NCI-H526 (cell line): ENCODE data around the gene CD40LG.

Source experiments
- DNase-seq, 2 experiments: peaks; one replicate each; lab custom pipeline; 2025; lab: John Stamatoyannopoulos, UW

Gene CD40LG

DNA sequence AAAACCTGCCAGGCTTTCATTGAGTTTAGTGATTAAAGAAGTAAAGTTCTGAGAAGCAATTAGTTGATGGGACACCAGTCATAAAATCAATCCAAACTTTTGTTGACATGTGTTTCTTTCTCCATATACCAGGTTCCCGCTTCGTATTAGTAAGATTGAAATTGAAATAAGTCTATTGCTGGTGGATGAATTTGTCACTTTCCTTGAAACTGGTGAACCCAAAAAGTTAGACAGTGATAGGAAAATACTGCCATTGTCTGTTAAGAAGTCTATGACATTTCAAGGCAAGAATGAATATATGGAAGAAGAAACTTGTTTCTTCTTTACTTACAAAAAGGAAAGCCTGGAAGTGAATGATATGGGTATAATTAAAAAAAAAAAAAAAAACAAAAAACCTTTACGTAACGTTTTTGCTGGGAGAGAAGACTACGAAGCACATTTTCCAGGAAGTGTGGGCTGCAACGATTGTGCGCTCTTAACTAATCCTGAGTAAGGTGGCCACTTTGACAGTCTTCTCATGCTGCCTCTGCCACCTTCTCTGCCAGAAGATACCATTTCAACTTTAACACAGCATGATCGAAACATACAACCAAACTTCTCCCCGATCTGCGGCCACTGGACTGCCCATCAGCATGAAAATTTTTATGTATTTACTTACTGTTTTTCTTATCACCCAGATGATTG, at the start of gene CD40LG:
CD40LG (plus strand) TSS at position 482 of the 684 bp plus-strand sequence; CDS start at position 573, 91 bp downstream.
- DNase-seq: no peak

GRCh38 chrX:136598631-136599030, 49.3 kb upstream of the CD40LG start:
- DNase-seq: no peak

- no peak for DNase-seq
These were observed 47.9 kb upstream of the CD40LG start for GRCh38 chrX:136600059-136600458.

DNA sequence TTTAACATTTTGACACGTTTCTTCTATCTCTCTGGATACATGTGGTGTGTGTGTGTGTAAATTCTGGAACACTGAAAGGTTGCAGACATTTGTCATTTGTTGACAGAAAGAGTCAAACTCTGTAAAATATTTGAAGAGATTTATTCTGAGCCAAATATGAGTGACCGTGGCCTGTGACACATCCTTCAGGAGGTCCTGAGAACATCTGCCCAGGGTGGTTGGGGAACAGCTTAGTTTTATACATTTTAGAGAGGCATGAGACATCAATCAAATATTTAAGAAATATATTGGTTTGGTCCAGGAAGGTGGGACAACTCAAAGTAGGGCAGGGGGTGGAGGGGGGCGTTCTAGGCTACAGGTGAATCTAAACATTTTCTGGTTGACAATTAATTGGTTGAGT, 40.7 kb upstream of the CD40LG start:
- no peak for DNase-seq

- DNase-seq: peak; percentile 26 to 64
These were observed 39.5 kb upstream of the CD40LG start for GRCh38 chrX:136608295-136608933.

DNA sequence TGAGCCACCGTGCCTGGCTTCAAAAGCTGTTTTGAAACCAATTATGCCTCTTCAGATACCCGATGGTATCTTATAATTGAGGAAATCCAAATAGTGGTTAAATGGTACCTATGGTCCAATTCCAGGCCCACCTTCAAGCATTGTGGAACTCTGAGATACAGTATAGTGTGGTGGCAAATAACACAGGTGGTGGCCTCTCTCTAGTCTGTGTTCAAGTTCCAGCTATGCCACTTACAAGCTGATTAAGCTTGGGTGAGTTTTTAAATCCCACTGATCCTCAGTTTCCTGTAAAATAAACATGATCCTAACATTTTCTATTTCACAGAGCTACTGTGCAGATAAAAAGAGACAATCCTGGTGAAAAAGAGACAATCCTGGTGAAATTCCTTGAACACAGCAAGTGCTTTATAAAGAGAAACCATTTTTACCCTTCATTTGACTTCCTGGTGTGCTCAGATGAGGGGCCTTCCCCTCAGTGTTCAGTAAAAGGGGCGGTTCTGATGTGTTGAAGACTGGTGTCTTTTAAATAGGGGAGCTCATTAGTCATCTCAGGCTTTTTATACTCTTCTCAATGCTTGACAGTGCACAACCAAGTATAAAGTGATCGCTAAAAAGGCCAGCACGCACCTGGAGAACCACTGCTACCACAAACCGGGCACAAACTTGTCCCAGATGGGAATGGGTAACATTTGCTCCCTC, 30.8 kb upstream of the CD40LG start:
- no peak for DNase-seq

DNA sequence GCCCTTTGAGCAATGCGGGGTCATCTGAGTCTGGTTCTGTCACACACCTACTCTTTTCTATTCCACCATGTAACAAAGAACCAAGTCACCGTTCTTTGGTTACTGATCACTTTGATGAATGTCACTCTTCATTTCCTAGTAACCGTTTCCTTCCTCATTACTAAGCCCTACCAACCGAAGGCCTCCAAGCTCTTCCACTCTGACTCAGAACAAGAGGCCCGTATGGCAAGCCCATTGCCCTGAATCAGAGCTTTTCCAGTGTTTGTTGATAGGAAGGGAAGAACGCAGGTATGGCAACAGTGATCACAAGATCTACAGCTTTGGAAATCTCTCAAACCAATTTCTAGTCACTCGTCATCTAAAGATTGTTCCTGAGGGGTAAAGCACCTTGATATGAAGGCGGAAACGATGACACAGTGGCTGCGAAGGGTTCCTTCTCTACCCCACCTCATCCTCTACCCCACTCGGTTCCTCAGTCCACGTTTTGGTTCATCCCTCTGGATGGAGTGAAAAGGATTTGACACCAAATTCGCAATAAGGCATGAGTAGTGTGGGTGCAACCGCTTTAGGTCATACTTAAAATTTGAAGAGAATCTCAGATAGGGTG, 28.0 kb upstream of the CD40LG start:
- no peak for DNase-seq

GRCh38 chrX:136620780-136621179, 27.2 kb upstream of the CD40LG start:
- DNase-seq: no peak

GRCh38 chrX:136622568-136622967, 25.4 kb upstream of the CD40LG start:
- no peak for DNase-seq

DNA sequence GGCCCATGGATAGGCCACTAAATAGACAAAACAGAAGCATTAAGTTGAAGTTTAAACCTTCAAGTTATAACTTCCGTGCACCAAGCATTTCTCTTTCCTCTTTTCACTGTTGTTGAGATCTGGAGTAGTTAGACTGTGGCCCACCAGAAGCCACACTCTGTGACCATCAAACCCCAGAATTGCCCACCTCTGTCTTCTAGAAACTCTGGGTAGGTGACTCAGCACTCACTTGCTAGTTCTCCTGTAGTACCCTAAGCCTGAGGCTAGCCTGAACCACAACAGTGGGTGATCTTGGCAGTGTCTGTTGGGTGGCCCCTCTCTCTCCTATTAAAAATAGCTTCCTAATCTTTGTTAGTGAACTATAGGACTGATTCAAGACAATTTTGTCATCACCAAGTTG, 24.6 kb upstream of the CD40LG start:
- DNase-seq: no peak

GRCh38 chrX:136625246-136625645, 22.7 kb upstream of the CD40LG start:
- no peak for DNase-seq

DNA sequence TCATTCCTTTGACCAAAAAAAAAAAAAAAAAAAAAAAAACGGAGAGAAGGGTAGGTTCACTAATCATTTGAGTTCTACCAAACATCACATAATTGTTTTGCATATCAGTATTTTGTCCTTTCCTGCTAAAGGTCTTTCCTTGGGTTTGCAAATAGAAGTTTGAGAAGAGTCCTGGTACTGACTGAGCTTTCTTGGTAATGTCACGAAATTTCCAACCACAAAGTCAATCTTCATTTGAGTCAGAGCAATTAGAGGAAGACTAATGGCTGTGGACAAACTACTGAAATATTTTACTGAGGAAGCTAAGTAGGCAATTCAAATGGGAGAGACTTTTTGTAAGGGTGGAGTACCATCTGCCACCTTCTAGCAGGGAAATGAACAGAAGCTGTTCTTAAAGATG, 21.7 kb upstream of the CD40LG start:
- no peak for DNase-seq

DNA sequence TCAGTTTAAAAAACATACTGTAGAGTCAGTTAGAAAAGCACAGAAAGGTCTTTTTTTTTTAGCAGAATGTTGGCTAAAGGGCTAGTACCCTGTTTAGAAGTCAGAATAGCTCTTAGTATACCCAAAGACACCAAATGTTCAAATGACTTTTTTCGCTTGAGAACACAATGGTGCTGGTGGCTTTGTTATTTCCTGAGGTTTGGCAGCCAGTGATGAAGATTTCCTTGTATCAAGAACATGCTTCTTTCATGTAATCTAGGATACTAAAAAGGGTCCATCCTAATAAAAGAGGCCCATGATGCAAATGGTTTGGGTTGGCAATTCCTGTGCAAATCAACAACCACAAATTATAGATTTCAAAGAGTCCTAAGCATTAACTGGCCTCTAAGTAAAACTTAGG, 21.1 kb upstream of the CD40LG start:
- no peak for DNase-seq

GRCh38 chrX:136627409-136627808, 20.5 kb upstream of the CD40LG start:
- DNase-seq: no peak

- no peak for DNase-seq
These were observed 18.7 kb upstream of the CD40LG start for GRCh38 chrX:136629084-136629750.

- DNase-seq: no peak
These were observed 17.1 kb upstream of the CD40LG start for GRCh38 chrX:136630881-136631280.

DNA sequence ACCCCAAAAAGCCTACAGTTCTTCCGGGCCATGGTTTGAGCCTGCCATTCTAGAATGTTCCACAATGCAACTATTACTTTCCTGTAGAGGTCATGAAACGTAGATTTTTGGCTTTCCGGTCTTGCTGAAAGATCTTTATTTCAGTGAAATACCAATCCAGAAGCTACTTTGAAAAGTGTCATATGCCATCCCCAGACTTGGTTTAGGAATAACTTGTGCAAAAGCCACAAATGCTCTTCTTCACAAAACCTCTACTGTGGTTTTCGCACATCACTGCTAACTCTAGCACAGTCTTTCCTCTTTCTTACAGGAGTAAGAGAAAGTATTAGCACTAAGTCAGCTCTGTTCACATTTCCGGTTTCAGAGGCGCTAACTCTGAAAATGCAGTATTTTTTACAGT, 12.7 kb upstream of the CD40LG start:
- no peak for DNase-seq

- DNase-seq: no peak
These were observed 11.8 kb upstream of the CD40LG start for GRCh38 chrX:136636121-136636520.

DNA sequence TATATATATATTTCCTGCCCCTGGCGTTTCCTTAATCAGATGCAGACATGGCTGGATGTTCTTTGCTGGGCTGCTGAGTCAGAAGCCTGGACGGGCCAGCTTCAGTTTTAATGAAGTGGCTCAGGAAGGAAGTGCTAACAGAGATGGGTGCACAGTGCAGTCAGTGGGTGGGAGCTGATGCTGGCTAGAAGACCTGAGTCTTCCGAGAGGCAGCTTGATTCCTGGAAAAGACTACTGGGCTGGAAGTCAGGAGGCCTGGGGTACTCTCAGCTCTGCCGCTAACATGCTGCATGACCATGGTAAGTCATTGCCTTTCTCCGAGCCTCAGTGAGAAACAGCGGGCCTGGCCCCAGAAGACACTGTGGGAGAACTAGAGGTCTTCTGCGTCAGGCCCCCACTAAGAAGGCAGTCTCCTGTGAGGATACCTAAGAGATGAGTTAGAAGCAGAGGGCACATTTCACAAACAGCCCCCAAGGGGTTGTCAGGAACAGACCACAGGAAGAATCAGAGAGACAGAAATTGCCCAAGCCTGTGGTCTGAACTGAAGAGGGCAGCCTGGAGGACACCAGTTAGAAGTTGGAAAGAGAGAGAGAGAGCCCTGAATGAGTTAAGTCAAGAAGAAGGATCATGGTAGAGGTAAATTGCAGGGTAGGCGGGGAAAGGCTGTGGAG, 8.3 kb upstream of the CD40LG start:
- no peak for DNase-seq

DNA sequence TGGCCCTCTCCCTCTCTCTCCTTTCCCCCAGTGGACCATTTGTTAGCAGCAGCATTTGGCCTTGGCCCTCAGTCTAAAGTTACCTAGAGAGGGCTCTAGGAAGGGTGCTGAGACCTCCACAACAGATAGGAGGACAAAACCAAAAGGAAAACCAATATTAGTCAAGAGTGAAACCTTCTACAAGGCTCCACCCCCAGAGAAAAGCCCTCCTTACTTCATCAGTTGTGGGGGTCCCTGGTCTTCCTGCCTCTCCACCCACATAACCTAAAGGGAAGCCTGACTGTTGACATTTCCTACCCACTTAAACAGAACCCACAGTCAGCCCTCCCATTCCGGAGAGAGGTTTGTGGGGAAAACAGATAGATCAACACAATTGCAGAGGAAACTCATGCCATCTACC, 4.7 kb upstream of the CD40LG start:
- no peak for DNase-seq

DNA sequence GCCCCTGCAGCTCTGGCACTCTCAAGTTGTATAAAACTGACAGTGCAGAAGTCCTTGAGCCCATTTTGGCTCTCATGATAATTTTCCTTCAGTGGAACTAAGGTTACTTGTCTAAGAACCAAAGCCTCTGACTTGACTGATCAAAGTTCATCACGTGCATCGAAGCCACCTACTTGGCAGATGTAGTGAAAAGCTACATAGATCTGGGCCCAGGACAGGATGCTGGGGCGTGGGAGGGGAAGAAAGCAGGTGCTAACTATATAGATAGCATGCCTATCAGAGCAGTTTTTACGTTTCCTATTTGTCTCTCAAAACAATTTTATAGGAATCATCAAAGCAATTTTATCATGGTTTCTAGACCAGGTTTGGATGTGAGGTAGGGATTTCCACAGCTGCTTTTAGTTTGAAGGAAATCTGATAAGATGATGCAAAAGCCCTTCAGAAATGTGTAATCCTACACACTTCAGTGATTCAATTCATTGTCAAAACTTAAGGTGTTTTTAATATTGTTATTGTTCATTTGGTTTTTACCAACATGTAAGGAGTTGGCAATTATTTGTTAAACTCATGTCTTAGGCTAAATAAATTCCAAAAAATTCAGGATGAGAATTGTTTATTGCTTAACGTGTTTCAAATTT, 1.2 kb upstream of the CD40LG start:
- no peak for DNase-seq
